Adrenal gland (tissue), 5 donors: ENCODE measurements around the gene WNT7A.

Experiments
- POLR2A ChIP-seq, 2 donors: fragments of 450-650 bp; IDR thresholded peaks; one replicate each; pipeline ENCODE4 v1.6.1; 2017; ENCODE audit warnings: antibody characterized with exemption in 2 of 2, mild to moderate bottlenecking in 2 of 2, moderate library complexity in 1 of 2
- TF ChIP-seq, protein P1 (sequence below), 6 experiments: fragments of 450-650 bp in 4 of 6; fragments of 200-600 bp in 2 of 6; sonication (generic) in 1 of 6; IDR thresholded peaks; 1 replicate in 5 of 6; 2 replicates in 1 of 6; pipeline versions ENCODE4 v1.5.1 to v1.8.0; 2016 to 2021; ENCODE audit warnings: antibody characterized with exemption in 6 of 6, mild to moderate bottlenecking in 2 of 6, moderate library complexity in 1 of 6
- donor health status: DM: no; HTN: no; CAD: no.

DNA sequence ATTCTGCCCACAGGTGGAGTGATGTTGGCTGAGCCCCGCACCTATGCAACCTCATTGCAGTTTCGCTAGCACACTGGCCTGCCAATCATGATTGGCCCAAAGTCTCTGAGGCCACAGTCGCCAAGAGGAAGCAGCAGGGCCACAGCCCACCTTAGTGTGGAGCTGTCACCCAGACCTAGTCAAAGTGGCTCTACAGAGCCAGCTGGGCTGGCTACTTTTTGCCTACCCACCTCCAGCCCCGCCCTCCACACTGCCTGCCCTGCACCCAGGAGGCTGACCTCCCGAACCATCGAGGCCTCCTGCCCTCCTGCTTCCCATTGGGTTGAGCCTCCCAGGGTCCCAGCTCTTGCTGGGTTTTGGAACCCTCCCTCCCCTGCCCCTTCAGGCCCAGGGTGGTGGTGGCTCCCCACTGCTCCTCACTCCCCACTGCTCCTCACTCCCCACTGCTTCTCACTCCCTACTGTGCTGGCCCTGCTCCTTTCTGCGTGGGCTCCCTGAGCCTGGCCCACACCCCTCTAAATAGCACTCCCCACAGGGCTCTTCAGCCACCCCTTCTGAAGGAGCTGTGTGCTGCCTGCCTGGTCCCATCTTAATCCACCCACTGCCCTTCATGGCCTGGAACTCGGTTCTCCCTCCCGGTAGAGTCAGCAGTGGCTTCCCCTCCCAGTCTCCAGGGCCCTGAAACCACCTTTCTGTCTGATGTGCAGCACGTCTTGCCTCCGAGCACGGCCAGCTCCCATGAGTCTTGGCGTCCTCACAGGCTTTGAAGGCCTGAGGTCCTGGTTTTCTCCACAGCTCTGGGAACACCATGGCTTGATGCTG is 89.3 kb downstream of the WNT7A start:
- no peak for TF ChIP-seq POLR2A (IDR thresholded peaks at IDR 0.05)
- TF ChIP-seq, protein P1, sequence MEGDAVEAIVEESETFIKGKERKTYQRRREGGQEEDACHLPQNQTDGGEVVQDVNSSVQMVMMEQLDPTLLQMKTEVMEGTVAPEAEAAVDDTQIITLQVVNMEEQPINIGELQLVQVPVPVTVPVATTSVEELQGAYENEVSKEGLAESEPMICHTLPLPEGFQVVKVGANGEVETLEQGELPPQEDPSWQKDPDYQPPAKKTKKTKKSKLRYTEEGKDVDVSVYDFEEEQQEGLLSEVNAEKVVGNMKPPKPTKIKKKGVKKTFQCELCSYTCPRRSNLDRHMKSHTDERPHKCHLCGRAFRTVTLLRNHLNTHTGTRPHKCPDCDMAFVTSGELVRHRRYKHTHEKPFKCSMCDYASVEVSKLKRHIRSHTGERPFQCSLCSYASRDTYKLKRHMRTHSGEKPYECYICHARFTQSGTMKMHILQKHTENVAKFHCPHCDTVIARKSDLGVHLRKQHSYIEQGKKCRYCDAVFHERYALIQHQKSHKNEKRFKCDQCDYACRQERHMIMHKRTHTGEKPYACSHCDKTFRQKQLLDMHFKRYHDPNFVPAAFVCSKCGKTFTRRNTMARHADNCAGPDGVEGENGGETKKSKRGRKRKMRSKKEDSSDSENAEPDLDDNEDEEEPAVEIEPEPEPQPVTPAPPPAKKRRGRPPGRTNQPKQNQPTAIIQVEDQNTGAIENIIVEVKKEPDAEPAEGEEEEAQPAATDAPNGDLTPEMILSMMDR (IDR thresholded peaks at IDR 0.05): no peak
